Astrocyte (in vitro differentiated cells and primary cell): ENCODE data around the gene PXDN. TPM values are rescaled to one million over a fixed set of nuclear protein-coding genes. Genes with fewer than 3 reads are reported as not detected.

Experiments
- DNase-seq: peaks from one replicate; pipeline ENCODE4 v3.0.0-alpha.2; 2010; ENCODE audit warnings: low read depth
- FAIRE-seq: peaks from 2 replicates; lab custom pipeline; 2011; peaks lifted over from hg19 to GRCh38; lab: Jason Lieb, UNC
- H2AFZ ChIP-seq: 2 replicates; pipeline ENCODE4 v1.6.0; 2012; ENCODE audit warnings: low read depth, low read length, inconsistent platforms
- H3K27ac ChIP-seq: 2 replicates; pipeline ENCODE4 v1.5.1; 2011; ENCODE audit warnings: low read depth, low read length, inconsistent platforms
- H3K27me3 ChIP-seq: 2 replicates; pipeline ENCODE4 v1.6.0; 2011; ENCODE audit warnings: low read length, inconsistent platforms; ENCODE audit not compliant: insufficient read depth
- H3K36me3 ChIP-seq: 2 replicates; pipeline ENCODE4 v1.5.1; 2011; ENCODE audit warnings: low read length, inconsistent platforms; ENCODE audit not compliant: insufficient read depth
- H3K4me1 ChIP-seq: 2 replicates; pipeline ENCODE4 v1.5.1; 2011; ENCODE audit warnings: low read length, inconsistent platforms; ENCODE audit not compliant: insufficient read depth
- H3K4me2 ChIP-seq: 2 replicates; pipeline ENCODE4 v1.6.0; 2012; ENCODE audit warnings: low read length, inconsistent platforms
- H3K4me3 ChIP-seq: 2 replicates; pipeline ENCODE4 v1.5.1; 2011; ENCODE audit warnings: low read depth, mild to moderate bottlenecking, low read length, inconsistent platforms; ENCODE audit not compliant: insufficient read depth
- H3K79me2 ChIP-seq: 2 replicates; pipeline ENCODE4 v1.6.0; 2012; ENCODE audit warnings: mild to moderate bottlenecking, low read length, inconsistent platforms; ENCODE audit not compliant: insufficient read depth
- H3K9ac ChIP-seq: 2 replicates; pipeline ENCODE4 v1.6.0; 2012; ENCODE audit warnings: mild to moderate bottlenecking, low read length, inconsistent platforms
- H3K9me3 ChIP-seq: 2 replicates; pipeline ENCODE4 v1.5.1; 2012; ENCODE audit warnings: low read depth, mild to moderate bottlenecking, low read length, inconsistent platforms; ENCODE audit not compliant: insufficient read depth
- H4K20me1 ChIP-seq: 2 replicates; pipeline ENCODE4 v1.6.0; 2012; ENCODE audit warnings: low read length, inconsistent platforms; ENCODE audit not compliant: insufficient read depth
- H3K27ac Mint-ChIP-seq: one replicate; pipeline ENCODE4 v1.8.0; 2021; ENCODE audit warnings: mild to moderate bottlenecking, mixed read lengths; ENCODE audit not compliant: unreplicated experiment
- H3K27me3 Mint-ChIP-seq: one replicate; pipeline ENCODE4 v1.8.0; 2021; ENCODE audit warnings: low read depth, mixed read lengths; ENCODE audit not compliant: unreplicated experiment
- H3K36me3 Mint-ChIP-seq: one replicate; pipeline ENCODE4 v1.8.0; 2021; ENCODE audit warnings: low read depth, mixed read lengths; ENCODE audit not compliant: unreplicated experiment
- H3K4me1 Mint-ChIP-seq: one replicate; pipeline ENCODE4 v1.8.0; 2021; ENCODE audit warnings: low read depth, mixed read lengths; ENCODE audit not compliant: unreplicated experiment
- H3K4me3 Mint-ChIP-seq: one replicate; pipeline ENCODE4 v1.8.0; 2021; ENCODE audit warnings: mild to moderate bottlenecking, moderate library complexity, mixed read lengths; ENCODE audit not compliant: unreplicated experiment
- H3K9me3 Mint-ChIP-seq: one replicate; pipeline ENCODE4 v1.8.0; 2021; ENCODE audit warnings: mild to moderate bottlenecking, mixed read lengths; ENCODE audit not compliant: unreplicated experiment
- EZH2 ChIP-seq: IDR thresholded peaks from 2 replicates; pipeline ENCODE4 v1.6.1; 2012; ENCODE audit warnings: mild to moderate bottlenecking, low read length, inconsistent platforms; ENCODE audit not compliant: insufficient read depth
- total RNA-seq: library from RNA; stranded (reverse); gene quantifications from 2 replicates; pipeline ENCODE4 v1.2.1, GENCODE V29; 2021
- TF ChIP-seq, protein P1 (sequence below): IDR thresholded peaks from 2 replicates; pipeline ENCODE4 v1.5.1; 2011; ENCODE audit warnings: low read depth, mild to moderate bottlenecking, inconsistent platforms, low read length, moderate library complexity; ENCODE audit not compliant: insufficient read depth

PXDN gene
- total RNA-seq, 1 donor from 2014 or later, result 417 TPM

DNA sequence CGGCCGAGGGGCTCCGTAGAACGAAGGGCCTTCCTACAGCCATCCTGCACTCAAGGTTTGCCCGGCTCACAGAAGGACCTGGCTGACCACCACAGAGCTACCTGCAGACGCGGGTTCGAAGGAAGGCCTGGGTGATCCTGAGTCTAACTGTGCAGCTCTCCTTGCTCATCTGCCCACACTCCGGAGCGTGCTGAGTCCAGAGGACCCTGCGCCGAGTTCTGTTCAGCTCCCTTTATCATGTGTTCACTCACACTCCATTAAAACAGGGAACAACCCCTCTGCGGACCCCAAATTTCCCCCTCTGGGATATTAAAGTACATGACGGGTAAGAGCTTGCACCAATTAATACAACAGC is 138.3 kb downstream of the PXDN start:
- Histone ChIP-seq H3K79me2 (no peaks in the 10 kb centered on the region), H4K20me1 (no peaks in the 10 kb centered on the region), H3K9me3 (no peaks in the 10 kb centered on the region), H2AFZ (no peak overlapping the region), H3K9ac (peak overlapping the region; percentile 70), H3K4me1 (peaks cover 32% of the 10 kb centered on the region), H3K4me2 (peak overlapping the region; percentile 81), H3K4me3 (no peak overlapping the region), H3K27me3 (no peaks in the 10 kb centered on the region), H3K27ac (peak overlapping the region; percentile 63), H3K36me3 (no peaks in the 10 kb centered on the region)
- Mint-ChIP-seq H3K9me3 (peaks cover 3% of the 10 kb centered on the region), H3K36me3 (no peaks in the 10 kb centered on the region), H3K4me3 (no peak overlapping the region), H3K27ac (no peak overlapping the region), H3K4me1 (peaks cover 19% of the 10 kb centered on the region), H3K27me3 (peaks cover 3% of the 10 kb centered on the region)
- no peak for DNase-seq
- FAIRE-seq, result no peak
- TF ChIP-seq, protein P1, sequence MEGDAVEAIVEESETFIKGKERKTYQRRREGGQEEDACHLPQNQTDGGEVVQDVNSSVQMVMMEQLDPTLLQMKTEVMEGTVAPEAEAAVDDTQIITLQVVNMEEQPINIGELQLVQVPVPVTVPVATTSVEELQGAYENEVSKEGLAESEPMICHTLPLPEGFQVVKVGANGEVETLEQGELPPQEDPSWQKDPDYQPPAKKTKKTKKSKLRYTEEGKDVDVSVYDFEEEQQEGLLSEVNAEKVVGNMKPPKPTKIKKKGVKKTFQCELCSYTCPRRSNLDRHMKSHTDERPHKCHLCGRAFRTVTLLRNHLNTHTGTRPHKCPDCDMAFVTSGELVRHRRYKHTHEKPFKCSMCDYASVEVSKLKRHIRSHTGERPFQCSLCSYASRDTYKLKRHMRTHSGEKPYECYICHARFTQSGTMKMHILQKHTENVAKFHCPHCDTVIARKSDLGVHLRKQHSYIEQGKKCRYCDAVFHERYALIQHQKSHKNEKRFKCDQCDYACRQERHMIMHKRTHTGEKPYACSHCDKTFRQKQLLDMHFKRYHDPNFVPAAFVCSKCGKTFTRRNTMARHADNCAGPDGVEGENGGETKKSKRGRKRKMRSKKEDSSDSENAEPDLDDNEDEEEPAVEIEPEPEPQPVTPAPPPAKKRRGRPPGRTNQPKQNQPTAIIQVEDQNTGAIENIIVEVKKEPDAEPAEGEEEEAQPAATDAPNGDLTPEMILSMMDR, result no peak
- no peak for TF ChIP-seq EZH2

DNA sequence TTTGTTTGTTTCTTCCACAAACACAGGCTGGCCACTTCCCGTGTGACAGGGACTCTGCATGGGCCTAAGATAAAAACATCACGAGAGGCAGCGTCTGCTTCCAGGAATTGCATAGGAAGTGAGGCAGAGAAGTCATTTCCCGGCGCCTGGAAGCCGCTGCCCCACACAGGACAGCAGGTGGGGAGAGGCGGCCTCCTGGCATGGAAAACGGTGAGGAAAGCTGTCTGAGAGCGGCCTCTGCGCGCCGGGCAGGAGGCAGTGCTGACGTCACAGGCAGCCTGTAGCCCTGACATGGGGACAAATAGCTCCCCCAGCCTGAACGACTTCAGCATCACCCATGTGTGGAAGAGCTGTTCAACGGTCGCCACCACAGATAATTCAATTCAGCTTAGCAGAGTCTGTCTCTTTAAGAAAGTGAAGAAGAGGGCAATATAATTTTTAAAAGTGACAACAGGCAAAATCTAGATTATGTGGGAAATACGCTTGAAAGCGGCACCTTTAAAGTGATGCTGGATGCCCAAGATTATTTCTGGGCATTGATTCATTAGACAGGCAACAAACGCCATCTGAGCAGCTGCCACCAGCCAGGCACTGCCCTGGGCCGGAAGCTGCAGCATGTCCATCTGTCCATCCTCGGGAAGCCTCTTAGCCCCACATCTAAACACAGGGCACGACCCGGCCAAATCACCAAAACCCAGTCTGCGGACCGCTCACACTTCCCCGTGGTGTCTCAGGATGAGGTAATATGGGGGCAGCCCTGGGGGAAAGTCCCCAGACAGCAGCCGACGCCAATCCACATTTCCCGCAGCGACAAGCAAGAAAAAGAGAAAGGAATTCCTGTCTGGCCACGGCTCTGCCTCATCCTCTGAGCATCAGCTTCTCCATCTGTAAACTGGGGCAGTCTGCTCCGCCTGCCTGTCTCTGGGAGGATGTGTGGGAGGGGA is 138.9 kb downstream of the PXDN start:
- TF ChIP-seq EZH2, result no peak
- TF ChIP-seq, protein P1, result no peak
- H3K36me3 Mint-ChIP-seq, result no peaks in the 10 kb centered on the region
- H3K27ac Mint-ChIP-seq, result no peak overlapping the region

DNA sequence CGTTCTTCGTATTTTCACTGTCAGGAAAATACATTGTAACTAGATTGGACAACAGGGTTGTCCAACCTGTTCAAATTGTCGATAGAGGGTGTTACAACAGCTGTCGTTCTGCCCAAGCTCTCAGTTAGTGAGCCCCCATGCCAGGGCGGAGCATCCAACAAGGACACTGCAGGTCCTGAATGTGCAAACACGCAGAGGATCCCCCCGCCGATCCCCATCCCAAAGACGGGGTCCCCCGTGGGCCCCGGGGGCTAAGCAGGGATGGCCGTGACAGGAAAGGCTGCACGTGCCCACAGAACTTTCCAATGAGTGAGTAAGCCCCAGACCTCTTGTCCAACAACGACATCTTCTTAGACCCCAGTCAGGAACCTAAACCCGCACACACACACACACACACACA is 140.8 kb downstream of the PXDN start:
- Mint-ChIP-seq H3K4me1 (peaks cover 19% of the 10 kb centered on the region), H3K4me3 (no peak overlapping the region), H3K27ac (no peak overlapping the region), H3K27me3 (peaks cover 12% of the 10 kb centered on the region), H3K9me3 (peaks cover 3% of the 10 kb centered on the region), H3K36me3 (no peaks in the 10 kb centered on the region)
- DNase-seq (no peak), FAIRE-seq (no peak)
- no peak overlapping the region for H3K4me3 ChIP-seq
- no peaks in the 10 kb centered on the region for H3K27me3 ChIP-seq
- no peaks in the 10 kb centered on the region for H4K20me1 ChIP-seq
- no peak overlapping the region for H3K27ac ChIP-seq
- H3K9ac ChIP-seq, result no peak overlapping the region
- no peaks in the 10 kb centered on the region for H3K9me3 ChIP-seq
- H3K36me3 ChIP-seq, result no peaks in the 10 kb centered on the region
- H2AFZ ChIP-seq, result no peak overlapping the region
- peaks cover 32% of the 10 kb centered on the region for H3K4me1 ChIP-seq
- no peaks in the 10 kb centered on the region for H3K79me2 ChIP-seq
- TF ChIP-seq, protein P1, result no peak
- no peak for TF ChIP-seq EZH2
- no peak overlapping the region for H3K4me2 ChIP-seq

More for the DNA sequence above, 138.9 kb downstream of the PXDN start:
- Histone ChIP-seq H3K36me3 (no peaks in the 10 kb centered on the region), H3K27ac (peak overlapping the region; percentile 63), H3K4me1 (peaks cover 32% of the 10 kb centered on the region), H3K79me2 (no peaks in the 10 kb centered on the region), H3K27me3 (no peaks in the 10 kb centered on the region), H3K9me3 (no peaks in the 10 kb centered on the region), H4K20me1 (no peaks in the 10 kb centered on the region), H3K4me3 (peak overlapping the region; percentile 39), H2AFZ (peak overlapping the region; percentile 55), H3K9ac (peak overlapping the region; percentile 70), H3K4me2 (peak overlapping the region; percentile 81)
- DNase-seq (peak; percentile 78), FAIRE-seq (no peak)
- peaks cover 3% of the 10 kb centered on the region for H3K9me3 Mint-ChIP-seq
- peaks cover 3% of the 10 kb centered on the region for H3K27me3 Mint-ChIP-seq
- H3K4me3 Mint-ChIP-seq, result peak overlapping the region; percentile 30
- peaks cover 19% of the 10 kb centered on the region for H3K4me1 Mint-ChIP-seq
